Activated T-cell treated with anti-CD3 and anti-CD28 coated beads, Interleukin-2, amount 50 U/mL, for 72 hours (primary cell): ENCODE measurements around the gene PRKD1. TPM values are rescaled to one million over a fixed set of nuclear protein-coding genes. Genes with fewer than 3 reads are reported as not detected.

Source experiments
- ATAC-seq, 2 donors: fragments of 150-1000 bp; cut with Tn5 transposase; replicated peaks in 1 of 2; 2 replicates each; pipeline ENCODE4 v1.10.0; 2021; ENCODE audit warnings: moderate library complexity in 2 of 2, mild to moderate bottlenecking in 1 of 2
- DNase-seq, 2 donors: peaks; one replicate each; pipeline ENCODE4 v3.0.0; 2021 to 2022; ENCODE audit warnings: mixed read lengths in 1 of 2
- H3K27ac Mint-ChIP-seq: one replicate; pipeline ENCODE4 v1.8.0; 2022; ENCODE audit warnings: mild to moderate bottlenecking, moderate library complexity, mixed read lengths
- H3K27me3 Mint-ChIP-seq: one replicate; pipeline ENCODE4 v1.8.0; 2022; ENCODE audit warnings: low read depth, mixed read lengths
- H3K36me3 Mint-ChIP-seq, 2 donors: one replicate each; pipeline ENCODE4 v1.8.0; 2022; ENCODE audit warnings: mixed read lengths in 2 of 2, mild to moderate bottlenecking in 1 of 2; ENCODE audit not compliant: insufficient read depth in 2 of 2
- H3K4me1 Mint-ChIP-seq: one replicate; pipeline ENCODE4 v1.8.0; 2022; ENCODE audit warnings: low read depth, mixed read lengths
- H3K4me3 Mint-ChIP-seq, 2 donors: one replicate each; pipeline ENCODE4 v1.8.0; 2022; ENCODE audit warnings: mild to moderate bottlenecking in 2 of 2, mixed read lengths in 2 of 2, moderate library complexity in 2 of 2
- H3K9me3 Mint-ChIP-seq, 2 donors: one replicate each; pipeline ENCODE4 v1.8.0; 2022; ENCODE audit warnings: mixed read lengths in 2 of 2
- total RNA-seq, 2 donors: library from RNA; stranded (reverse); gene quantifications; one replicate each; pipeline ENCODE4 v1.2.3, GENCODE V29; 2022

PRKD1 gene
- total RNA-seq, 2 donors from 2014 or later: not detected

DNA sequence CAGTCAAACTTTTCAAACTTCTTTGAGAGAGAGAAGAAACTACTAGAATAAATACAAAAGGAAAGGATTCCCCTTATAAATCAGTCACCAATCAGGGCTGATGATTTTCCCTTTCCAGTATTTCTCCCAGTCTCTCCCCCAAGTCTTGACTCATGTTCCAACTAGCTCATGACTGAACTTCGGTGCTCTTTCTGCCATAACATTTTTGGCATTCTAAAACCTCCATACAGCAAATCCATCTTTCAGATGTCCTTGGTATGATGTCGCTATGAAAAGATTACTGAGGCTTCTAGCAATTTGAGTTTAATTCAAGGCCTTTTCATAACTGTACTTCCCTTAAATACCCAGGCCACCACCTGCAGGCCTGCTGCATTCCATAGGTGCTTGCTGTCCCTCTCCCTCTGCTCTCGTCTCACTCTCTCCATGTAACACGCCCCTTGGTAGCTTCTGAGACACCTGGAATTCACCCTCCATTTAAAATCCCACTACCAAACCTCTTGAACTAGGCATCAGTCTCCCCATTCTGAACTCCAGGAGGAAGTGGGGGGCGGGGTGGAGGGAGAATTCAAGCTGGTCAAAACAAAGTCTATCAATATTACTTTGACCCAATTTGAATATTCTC, 2.4 kb downstream of the PRKD1 start:
- H3K4me1 Mint-ChIP-seq: peaks cover 9% of the 10 kb centered on the region
- no peak overlapping the region for H3K27ac Mint-ChIP-seq
- H3K9me3 Mint-ChIP-seq: no peaks in the 10 kb centered on the region
- H3K27me3 Mint-ChIP-seq: peaks cover 48% of the 10 kb centered on the region
- no peak overlapping the region for H3K4me3 Mint-ChIP-seq
- ATAC-seq: no peak
- H3K36me3 Mint-ChIP-seq: peaks cover 4 to 5% of the 10 kb centered on the region in 2 donors
- DNase-seq: no peak

DNA sequence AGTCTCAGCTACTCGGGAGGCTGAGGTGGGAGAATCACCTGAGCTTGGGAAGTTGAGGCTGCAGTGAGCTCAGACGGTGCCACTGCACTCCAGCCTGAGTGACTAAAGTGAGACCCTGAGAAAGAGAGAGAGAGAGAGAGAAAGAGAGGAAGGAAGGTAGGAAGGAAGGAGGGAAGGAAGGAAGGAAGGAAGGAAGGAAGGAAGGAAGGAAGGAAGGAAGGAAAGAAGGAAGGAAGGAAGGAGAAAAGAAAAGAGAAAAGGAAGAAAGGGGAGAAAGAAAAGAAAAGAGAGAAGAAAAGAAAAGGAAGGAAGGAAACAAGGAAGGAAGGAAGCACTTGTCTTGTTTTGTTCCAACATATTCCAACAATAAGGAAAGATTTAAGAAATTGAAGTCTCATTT, 7.8 kb downstream of the PRKD1 start:
- ATAC-seq (no peak), DNase-seq (no peak)
- no peaks in the 10 kb centered on the region for H3K36me3 Mint-ChIP-seq
- H3K27me3 Mint-ChIP-seq: peaks cover 6% of the 10 kb centered on the region
- peaks cover 3 to 6% of the 10 kb centered on the region in 2 donors for H3K9me3 Mint-ChIP-seq
- no peak overlapping the region for H3K4me3 Mint-ChIP-seq
- no peak overlapping the region for H3K27ac Mint-ChIP-seq
- H3K4me1 Mint-ChIP-seq: no peaks in the 10 kb centered on the region

GRCh38 chr14:29918981-29919380, 8.7 kb downstream of the PRKD1 start:
- H3K4me3 Mint-ChIP-seq: no peak overlapping the region
- H3K36me3 Mint-ChIP-seq: no peaks in the 10 kb centered on the region
- DNase-seq: no peak
- H3K27me3 Mint-ChIP-seq: no peaks in the 10 kb centered on the region
- no peak for ATAC-seq
- H3K27ac Mint-ChIP-seq: no peak overlapping the region
- H3K4me1 Mint-ChIP-seq: no peaks in the 10 kb centered on the region
- H3K9me3 Mint-ChIP-seq: peaks cover 3 to 6% of the 10 kb centered on the region in 2 donors

DNA sequence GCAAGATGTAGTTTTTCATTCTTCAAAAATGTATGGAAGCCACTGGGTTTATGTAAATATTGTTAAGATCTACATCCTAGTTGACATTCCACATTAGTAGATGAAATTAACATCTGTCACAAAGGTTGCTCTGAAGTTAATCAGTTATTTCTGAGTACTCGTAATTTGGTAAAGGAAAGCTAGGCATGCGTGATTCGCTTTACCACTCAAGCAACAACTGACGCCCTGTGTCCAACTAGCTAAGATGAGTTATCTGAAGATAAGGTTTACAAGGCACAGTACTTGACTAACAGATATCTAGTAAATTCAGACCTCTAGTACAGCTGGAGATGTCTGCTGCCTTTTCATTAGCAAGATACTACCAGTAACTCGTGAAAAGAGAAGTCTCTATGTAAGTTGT, 14.1 kb downstream of the PRKD1 start:
- no peak for ATAC-seq
- Mint-ChIP-seq H3K4me3 (no peak overlapping the region), H3K4me1 (no peaks in the 10 kb centered on the region), H3K27ac (no peak overlapping the region), H3K36me3 (no peaks in the 10 kb centered on the region), H3K9me3 (peaks cover 2 to 3% of the 10 kb centered on the region in 2 donors), H3K27me3 (no peaks in the 10 kb centered on the region)
- no peak for DNase-seq

DNA sequence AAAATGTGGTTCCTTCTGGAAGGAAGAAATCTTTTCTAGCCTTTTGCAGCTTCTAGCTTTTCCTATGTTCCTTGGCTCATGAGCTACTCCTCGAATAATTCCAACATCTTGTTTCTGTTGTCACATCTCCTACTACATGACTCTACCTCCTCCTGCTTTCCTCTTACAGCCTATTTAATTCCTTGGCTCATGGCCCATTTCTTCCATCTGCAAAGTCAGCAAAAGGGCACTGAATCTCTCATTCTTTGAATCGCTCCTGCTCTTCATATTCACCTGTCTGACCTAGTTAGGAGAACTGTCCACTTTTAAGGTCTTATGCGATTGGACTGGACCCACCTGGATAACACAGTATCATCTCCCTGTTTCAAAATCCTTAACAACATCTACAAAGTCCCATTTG, 15.8 kb downstream of the PRKD1 start:
- Mint-ChIP-seq H3K27ac (no peak overlapping the region), H3K27me3 (no peaks in the 10 kb centered on the region), H3K9me3 (peaks cover 2 to 3% of the 10 kb centered on the region in 2 donors), H3K36me3 (no peaks in the 10 kb centered on the region), H3K4me1 (no peaks in the 10 kb centered on the region), H3K4me3 (no peak overlapping the region)
- no peak for DNase-seq
- ATAC-seq: no peak

GRCh38 chr14:29908652-29909577, 18.7 kb downstream of the PRKD1 start:
- Mint-ChIP-seq H3K4me1 (no peaks in the 10 kb centered on the region), H3K27me3 (no peaks in the 10 kb centered on the region), H3K4me3 (no peak overlapping the region), H3K36me3 (no peaks in the 10 kb centered on the region), H3K9me3 (peaks cover 0 to 3% of the 10 kb centered on the region in 2 donors), H3K27ac (no peak overlapping the region)
- no peak for ATAC-seq
- DNase-seq: no peak

GRCh38 chr14:29906256-29906870, 21.3 kb downstream of the PRKD1 start:
- H3K27me3 Mint-ChIP-seq: no peaks in the 10 kb centered on the region
- no peaks in the 10 kb centered on the region for H3K36me3 Mint-ChIP-seq
- H3K9me3 Mint-ChIP-seq: no peaks in the 10 kb centered on the region
- no peak overlapping the region for H3K4me3 Mint-ChIP-seq
- ATAC-seq: no peak
- H3K27ac Mint-ChIP-seq: no peak overlapping the region
- H3K4me1 Mint-ChIP-seq: no peaks in the 10 kb centered on the region
- DNase-seq: no peak

GRCh38 chr14:29905543-29905942, 22.1 kb downstream of the PRKD1 start:
- DNase-seq: no peak
- Mint-ChIP-seq H3K4me1 (no peaks in the 10 kb centered on the region), H3K36me3 (no peaks in the 10 kb centered on the region), H3K9me3 (peaks cover 3% of the 10 kb centered on the region in 2 donors), H3K4me3 (no peak overlapping the region), H3K27ac (no peak overlapping the region), H3K27me3 (no peaks in the 10 kb centered on the region)
- ATAC-seq: no peak

- H3K4me3 Mint-ChIP-seq: no peak overlapping the region
- no peaks in the 10 kb centered on the region for H3K4me1 Mint-ChIP-seq
- no peaks in the 10 kb centered on the region for H3K27me3 Mint-ChIP-seq
- no peaks in the 10 kb centered on the region for H3K36me3 Mint-ChIP-seq
- ATAC-seq (no peak), DNase-seq (no peak)
- H3K27ac Mint-ChIP-seq: no peak overlapping the region
- H3K9me3 Mint-ChIP-seq: peaks cover 3% of the 10 kb centered on the region in 2 donors
Measured at GRCh38 chr14:29900609-29901350, 26.9 kb downstream of the PRKD1 start.

DNA sequence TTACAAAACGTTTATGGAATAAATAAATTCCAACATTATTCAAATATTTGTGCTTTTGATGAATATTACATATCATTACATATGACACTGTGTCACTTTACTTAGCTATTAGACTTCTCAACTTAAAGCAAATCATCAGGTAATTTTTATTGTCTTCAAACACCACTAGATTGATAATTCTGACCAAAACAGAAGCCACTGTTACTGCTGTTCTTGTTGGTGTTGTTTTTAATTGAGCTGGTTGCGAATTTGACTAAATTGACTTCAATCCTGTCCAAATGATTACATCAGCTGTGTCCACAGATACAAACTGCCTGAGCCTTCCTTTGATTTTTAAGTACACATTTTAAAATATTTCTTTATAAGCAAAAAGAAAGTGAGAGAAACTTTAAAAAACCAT, 29.2 kb downstream of the PRKD1 start:
- Mint-ChIP-seq H3K9me3 (peaks cover 5 to 10% of the 10 kb centered on the region in 2 donors), H3K4me3 (no peak overlapping the region), H3K27me3 (no peaks in the 10 kb centered on the region), H3K36me3 (no peaks in the 10 kb centered on the region), H3K4me1 (no peaks in the 10 kb centered on the region), H3K27ac (no peak overlapping the region)
- no peak for ATAC-seq
- no peak for DNase-seq

DNA sequence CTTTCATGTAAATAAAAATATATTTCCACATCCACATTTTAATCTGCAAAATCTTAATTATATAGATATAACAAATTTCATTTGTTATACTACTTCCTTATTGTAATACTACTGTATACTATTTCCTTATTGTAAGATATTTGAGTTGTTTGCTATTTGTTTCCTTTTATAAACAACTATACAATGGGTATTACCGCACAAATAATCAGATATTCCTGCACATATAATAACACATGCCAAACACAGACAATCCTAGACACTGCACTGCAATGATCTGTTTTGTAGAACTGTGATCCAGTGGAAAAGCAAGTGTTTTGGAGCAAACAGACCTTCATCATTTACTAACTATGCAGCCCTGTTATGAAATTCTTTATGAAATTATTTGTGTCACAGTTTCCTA, 30.5 kb downstream of the PRKD1 start:
- no peaks in the 10 kb centered on the region for H3K27me3 Mint-ChIP-seq
- no peak overlapping the region for H3K4me3 Mint-ChIP-seq

GRCh38 chr14:29896354-29896821, 31.3 kb downstream of the PRKD1 start:
- Mint-ChIP-seq H3K9me3 (peaks cover 7 to 10% of the 10 kb centered on the region in 2 donors), H3K4me1 (no peaks in the 10 kb centered on the region), H3K4me3 (no peak overlapping the region), H3K36me3 (no peaks in the 10 kb centered on the region), H3K27ac (no peak overlapping the region), H3K27me3 (no peaks in the 10 kb centered on the region)
- DNase-seq (no peak), ATAC-seq (no peak)

More for the DNA sequence above, 30.5 kb downstream of the PRKD1 start:
- ATAC-seq (no peak), DNase-seq (no peak)
- H3K9me3 Mint-ChIP-seq: peaks cover 5 to 10% of the 10 kb centered on the region in 2 donors
- no peaks in the 10 kb centered on the region for H3K36me3 Mint-ChIP-seq
- no peaks in the 10 kb centered on the region for H3K4me1 Mint-ChIP-seq
- no peak overlapping the region for H3K27ac Mint-ChIP-seq
